ENCODE measurements around the gene KIF6. TPM values are rescaled to one million over a fixed set of nuclear protein-coding genes. Genes with fewer than 3 reads are reported as not detected.

The KIF6 gene
- total and polyA plus RNA-seq, 2 of the 8 experiments (the other 6 are each of a cell fraction or from before 2014, with no cell fraction given), result 0.53 to 0.65 TPM

DNA sequence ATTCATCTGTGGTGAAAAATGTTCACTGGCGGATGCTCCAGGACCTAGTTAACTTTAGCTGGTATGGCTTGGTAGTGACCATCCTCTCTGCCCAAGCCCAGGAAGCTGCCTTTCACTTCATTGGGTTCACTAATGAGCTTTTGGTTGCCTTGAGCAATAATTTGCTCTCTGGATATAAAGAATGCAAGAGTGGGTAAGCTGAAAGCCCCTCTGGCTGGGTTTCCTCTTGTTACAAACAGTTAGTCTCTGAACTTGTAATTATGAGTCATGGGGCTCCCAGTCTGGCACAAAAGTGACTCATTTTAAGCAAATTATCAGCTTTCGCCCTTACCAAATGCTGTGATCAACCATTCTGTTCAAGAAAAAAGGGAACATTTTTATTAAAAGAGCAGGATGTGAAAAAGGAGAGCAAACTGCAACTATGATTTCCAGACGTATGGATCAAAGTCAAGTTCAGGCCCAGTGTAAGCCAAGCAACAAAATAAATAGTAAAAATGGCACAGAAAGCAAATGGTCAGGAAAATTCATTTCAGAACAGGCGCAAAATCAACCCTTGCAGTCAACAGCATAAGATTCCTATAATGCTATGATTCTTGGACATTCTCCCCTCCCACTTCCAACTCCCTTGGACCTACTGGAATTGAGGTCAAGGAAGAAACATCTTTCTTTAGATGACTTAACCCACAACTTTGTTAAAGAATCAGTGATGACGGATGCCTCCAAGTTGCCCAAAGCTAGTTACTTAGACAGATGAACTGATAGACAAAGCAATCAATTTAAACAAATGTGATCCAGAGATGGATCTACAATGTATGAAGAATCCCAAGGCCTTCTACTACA, 272.7 kb downstream of the KIF6 start (continued):
- no peak for TF ChIP-seq RBBP5 (IDR thresholded peaks at IDR 0.05; ENCODE audit: borderline replicate concordance, low read depth, low read length)
- no peak for TF ChIP-seq MAFK (IDR thresholded peaks at IDR 0.05; ENCODE audit: low read depth, low read length)

All from H1 (cell line).